ENCODE measurements around the gene SDS.

SDS gene

GRCh38 chr12:113345318-113345717 is 58.4 kb downstream of the SDS start:
- DNase-seq, result no peak
